HL-60 (cell line): Measurements from ENCODE around the gene OR52B2.
A peak's percentile ranks its signal among the peaks of the same experiment; 100 is the strongest.

Experiments used
- DNase-seq, 2 experiments: peaks; one replicate each; pipeline ENCODE4 v3.0.0-alpha.2; 2010 to 2020; ENCODE audit warnings: low read depth in 1 of 2, low spot score in 1 of 2
- H3K27ac ChIP-seq: fragments of 250-450 bp; sonication (Bioruptor Pico); replicated peaks from 2 replicates; pipeline ENCODE4 v1.5.1; 2020; ENCODE audit warnings: mild to moderate bottlenecking, moderate library complexity
- H3K27me3 ChIP-seq: fragments of 250-450 bp; sonication (Bioruptor Pico); 2 replicates; pipeline ENCODE4 v1.5.1; 2021; ENCODE audit warnings: mild to moderate bottlenecking, moderate library complexity; ENCODE audit not compliant: insufficient read depth, poor library complexity, severe bottlenecking
- H3K4me3 ChIP-seq: replicated peaks from 2 replicates; pipeline ENCODE4 v1.5.1; 2011; ENCODE audit warnings: mild to moderate bottlenecking, control low read depth, low read length; ENCODE audit not compliant: insufficient read depth
- GABPA ChIP-seq: IDR thresholded peaks from 2 replicates; pipeline ENCODE4 v1.6.1; 2012; ENCODE audit warnings: low read depth
- POLR2AphosphoS5 ChIP-seq: IDR thresholded peaks from 2 replicates; pipeline ENCODE4 v1.6.1; 2012; ENCODE audit warnings: low read depth
- SPI1 ChIP-seq: IDR thresholded peaks from 2 replicates; pipeline ENCODE4 v1.6.1; 2012; ENCODE audit warnings: low read depth, mild to moderate bottlenecking, borderline replicate concordance
- TF ChIP-seq, protein P1 (sequence below): IDR thresholded peaks from one replicate; pipeline ENCODE4 v1.5.1; 2011; ENCODE audit warnings: low read length, control low read depth, inconsistent platforms; ENCODE audit not compliant: insufficient read depth
- TF ChIP-seq, protein P2 (sequence below): IDR thresholded peaks from 2 replicates; pipeline ENCODE4 v1.6.1; 2012; ENCODE audit warnings: low read depth; ENCODE audit not compliant: insufficient replicate concordance

Gene OR52B2

GRCh38 chr11:6209801-6210200, 39.7 kb upstream of the OR52B2 start:
- H3K4me3 ChIP-seq: no peak overlapping the region
- DNase-seq: no peak
- H3K27ac ChIP-seq: no peak overlapping the region
- no peaks in the 10 kb centered on the region for H3K27me3 ChIP-seq
- no peak for TF ChIP-seq SPI1
- no peak for TF ChIP-seq GABPA
- TF ChIP-seq, protein P1, sequence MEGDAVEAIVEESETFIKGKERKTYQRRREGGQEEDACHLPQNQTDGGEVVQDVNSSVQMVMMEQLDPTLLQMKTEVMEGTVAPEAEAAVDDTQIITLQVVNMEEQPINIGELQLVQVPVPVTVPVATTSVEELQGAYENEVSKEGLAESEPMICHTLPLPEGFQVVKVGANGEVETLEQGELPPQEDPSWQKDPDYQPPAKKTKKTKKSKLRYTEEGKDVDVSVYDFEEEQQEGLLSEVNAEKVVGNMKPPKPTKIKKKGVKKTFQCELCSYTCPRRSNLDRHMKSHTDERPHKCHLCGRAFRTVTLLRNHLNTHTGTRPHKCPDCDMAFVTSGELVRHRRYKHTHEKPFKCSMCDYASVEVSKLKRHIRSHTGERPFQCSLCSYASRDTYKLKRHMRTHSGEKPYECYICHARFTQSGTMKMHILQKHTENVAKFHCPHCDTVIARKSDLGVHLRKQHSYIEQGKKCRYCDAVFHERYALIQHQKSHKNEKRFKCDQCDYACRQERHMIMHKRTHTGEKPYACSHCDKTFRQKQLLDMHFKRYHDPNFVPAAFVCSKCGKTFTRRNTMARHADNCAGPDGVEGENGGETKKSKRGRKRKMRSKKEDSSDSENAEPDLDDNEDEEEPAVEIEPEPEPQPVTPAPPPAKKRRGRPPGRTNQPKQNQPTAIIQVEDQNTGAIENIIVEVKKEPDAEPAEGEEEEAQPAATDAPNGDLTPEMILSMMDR: no peak
- no peak for TF ChIP-seq POLR2AphosphoS5
- TF ChIP-seq, protein P2, sequence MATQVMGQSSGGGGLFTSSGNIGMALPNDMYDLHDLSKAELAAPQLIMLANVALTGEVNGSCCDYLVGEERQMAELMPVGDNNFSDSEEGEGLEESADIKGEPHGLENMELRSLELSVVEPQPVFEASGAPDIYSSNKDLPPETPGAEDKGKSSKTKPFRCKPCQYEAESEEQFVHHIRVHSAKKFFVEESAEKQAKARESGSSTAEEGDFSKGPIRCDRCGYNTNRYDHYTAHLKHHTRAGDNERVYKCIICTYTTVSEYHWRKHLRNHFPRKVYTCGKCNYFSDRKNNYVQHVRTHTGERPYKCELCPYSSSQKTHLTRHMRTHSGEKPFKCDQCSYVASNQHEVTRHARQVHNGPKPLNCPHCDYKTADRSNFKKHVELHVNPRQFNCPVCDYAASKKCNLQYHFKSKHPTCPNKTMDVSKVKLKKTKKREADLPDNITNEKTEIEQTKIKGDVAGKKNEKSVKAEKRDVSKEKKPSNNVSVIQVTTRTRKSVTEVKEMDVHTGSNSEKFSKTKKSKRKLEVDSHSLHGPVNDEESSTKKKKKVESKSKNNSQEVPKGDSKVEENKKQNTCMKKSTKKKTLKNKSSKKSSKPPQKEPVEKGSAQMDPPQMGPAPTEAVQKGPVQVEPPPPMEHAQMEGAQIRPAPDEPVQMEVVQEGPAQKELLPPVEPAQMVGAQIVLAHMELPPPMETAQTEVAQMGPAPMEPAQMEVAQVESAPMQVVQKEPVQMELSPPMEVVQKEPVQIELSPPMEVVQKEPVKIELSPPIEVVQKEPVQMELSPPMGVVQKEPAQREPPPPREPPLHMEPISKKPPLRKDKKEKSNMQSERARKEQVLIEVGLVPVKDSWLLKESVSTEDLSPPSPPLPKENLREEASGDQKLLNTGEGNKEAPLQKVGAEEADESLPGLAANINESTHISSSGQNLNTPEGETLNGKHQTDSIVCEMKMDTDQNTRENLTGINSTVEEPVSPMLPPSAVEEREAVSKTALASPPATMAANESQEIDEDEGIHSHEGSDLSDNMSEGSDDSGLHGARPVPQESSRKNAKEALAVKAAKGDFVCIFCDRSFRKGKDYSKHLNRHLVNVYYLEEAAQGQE: no peak

DNA sequence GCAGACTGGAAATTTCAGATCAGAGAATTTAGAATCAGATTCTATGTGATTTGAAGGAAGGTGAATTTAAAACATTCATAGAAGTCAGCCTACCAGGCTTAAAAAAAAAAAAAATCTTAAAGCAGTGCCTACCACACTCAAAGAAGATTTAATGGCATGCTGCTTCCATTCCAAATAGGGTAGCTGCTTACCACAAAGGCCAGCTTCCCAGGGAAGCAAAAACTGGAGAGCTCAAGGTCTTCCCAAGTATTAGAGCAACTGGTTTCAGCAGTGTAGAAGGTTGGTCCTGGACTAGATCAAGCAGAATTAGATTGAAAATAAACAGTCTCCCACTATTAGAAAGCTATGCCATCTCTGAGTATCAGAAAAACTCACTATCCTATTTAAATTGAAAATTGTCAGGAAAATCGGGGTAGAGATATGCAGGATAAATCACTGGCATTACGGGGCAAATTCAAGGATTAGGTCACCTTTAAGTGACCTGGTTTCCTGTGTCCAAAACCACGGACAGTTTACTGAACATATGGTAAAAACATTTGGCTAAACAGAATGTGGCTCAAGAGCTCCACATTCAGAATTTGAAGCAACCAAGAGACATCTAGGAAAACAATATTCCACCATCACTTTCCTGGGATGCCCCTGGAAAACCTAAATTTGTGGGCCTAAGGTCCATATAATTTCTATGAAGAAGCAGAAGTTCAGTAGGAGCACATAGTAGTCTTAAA, 36.5 kb upstream of the OR52B2 start:
- H3K27me3 ChIP-seq: no peaks in the 10 kb centered on the region
- DNase-seq: no peak
- no peak overlapping the region for H3K4me3 ChIP-seq
- TF ChIP-seq GABPA (no peak), POLR2AphosphoS5 (no peak), SPI1 (no peak)
- TF ChIP-seq, protein P2: no peak
- TF ChIP-seq, protein P1: no peak
- H3K27ac ChIP-seq: peak overlapping the region; percentile 92

GRCh38 chr11:6205366-6205765, 35.2 kb upstream of the OR52B2 start, which contains the start of gene C11orf42:
Gene C11orf42 (plus strand): TSS chr11:6205557. CDS start chr11:6205616, 59 bp downstream.
- no peaks in the 10 kb centered on the region for H3K27me3 ChIP-seq
- TF ChIP-seq, protein P1: no peak
- TF ChIP-seq GABPA (no peak), SPI1 (no peak), POLR2AphosphoS5 (no peak)
- TF ChIP-seq, protein P2: no peak
- no peak for DNase-seq
- H3K4me3 ChIP-seq: no peak within 1 kb of the TSS
- H3K27ac ChIP-seq: peak within 1 kb of the TSS; percentile 92
